ENCODE measurements around the gene TC2N. TPM values are rescaled to one million over a fixed set of nuclear protein-coding genes. Genes with fewer than 3 reads are reported as not detected.
"Not testable (repeated sequence)": the region's sequence is repeated elsewhere in the genome, so short reads cannot be mapped to it uniquely, and the experiment has no call there.

The TC2N gene
- total RNA-seq, 1 donor from 2014 or later = 210 TPM

DNA sequence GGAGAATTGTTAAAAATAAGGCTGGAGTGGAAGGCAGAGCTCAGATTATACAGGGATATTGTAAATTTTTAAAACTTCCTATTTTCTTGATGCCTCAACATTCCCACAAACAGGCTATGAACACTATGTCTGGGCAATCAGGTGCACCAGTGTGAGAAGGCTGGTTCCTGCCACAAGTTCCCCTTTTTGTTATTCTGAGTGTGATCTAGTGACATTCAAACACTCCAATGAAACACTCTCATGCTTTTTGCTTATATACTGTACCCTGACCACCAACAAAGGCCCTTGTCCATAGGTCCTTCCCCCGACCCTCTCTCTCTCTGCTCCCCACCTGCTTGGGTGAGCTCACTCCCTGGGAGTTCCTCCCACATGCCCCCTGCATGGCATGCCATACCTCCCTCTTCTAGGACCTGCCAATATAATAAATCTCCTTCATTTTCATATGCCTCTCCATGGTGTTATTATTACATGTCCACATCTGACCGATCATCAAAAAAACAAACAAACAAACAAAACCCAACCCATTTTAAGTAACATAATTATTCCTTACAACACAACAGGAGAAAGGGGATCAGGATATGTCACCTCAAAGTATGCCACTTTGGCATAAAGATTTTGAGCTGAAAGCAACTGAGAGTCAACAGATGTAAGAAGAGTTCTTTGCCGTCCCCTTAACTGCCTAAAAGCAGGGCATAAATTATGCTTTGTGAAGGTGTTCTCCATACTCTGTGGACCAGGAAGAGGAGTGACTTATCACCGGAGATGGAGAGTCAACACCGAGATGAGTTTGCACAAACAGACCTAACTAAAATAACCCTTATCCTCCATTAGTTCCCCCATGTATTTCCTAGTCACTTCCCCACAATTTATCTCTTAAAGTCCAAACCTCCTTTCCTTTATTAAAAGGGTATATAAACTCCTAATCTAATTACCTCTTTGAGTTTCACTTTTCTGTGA lies 92.9 kb downstream of the TC2N start:
- intact Hi-C loops (cut with micrococcal nuclease) = no loop called here

DNA sequence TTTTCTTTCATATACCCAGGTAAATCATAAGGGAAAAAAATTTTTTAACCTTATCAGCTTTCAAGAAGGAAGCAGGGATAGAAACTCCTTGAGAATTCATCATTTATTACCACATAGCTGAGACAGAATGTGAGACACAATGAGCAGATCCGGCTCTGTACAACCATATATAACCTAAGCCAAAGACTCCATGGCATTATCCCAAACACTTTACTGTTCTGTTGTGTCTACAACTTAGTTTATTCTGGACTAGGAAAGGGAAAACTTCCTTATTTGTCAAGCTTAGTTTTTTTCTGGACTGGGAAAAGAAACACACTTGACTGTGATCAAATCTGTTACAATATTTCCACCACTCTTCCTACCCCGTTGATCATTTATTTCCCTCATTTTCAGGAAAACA lies 97.2 kb downstream of the TC2N start:
- intact Hi-C loops (cut with micrococcal nuclease) = no loop called here

DNA sequence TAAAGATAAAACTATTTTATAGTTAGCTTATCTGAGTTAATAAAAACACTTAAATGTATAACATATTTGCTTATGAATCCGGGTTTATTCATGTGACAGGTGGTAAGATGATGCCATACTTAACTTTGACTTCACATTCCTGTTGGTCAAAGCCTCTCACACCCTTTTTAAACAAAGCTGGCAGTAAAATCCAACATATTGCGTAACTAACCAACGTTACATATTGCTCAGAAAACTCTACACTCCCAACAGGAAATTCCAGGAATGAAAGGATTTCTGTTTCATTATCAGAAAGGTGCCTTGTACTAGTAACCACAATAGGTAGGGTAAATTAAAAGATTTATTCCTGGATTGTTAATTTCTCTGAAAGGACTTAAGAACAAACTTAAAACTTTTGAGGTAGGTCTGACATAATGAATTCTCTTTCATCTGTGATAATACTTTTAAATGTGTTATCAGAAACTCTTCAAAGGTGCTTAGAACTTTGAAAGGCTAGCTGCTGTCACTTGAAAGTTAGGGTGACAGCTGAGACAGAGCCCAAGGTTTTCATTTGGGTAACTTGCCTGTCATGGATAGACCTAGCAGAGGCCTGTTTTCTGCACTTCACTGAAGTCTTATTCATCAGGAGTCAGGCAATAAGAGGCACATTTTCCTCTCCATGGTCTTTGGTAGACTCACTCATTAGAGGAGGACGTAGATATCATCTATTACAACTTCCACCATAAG lies 111.6 kb downstream of the TC2N start:
- intact Hi-C loops (cut with micrococcal nuclease) = no loop called here

DNA sequence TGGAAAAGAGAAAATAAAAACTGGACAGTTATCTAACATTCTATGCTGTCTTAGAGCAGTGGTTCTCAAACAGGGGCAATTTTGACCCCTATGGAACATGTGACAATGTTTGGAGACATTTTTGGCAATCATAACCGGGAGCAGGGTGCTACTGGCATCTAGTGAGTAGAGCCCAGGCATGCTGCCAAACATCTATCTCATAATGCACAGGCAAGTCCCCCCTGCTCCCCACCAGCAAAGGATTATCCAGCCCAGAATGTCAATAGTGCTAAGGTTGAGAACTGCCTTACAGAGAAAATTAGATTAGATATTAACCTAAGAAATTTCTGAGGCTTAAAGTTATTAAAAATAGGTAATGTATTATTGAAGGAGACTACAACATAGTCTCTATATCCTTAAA lies 112.5 kb downstream of the TC2N start:
- intact Hi-C loops (cut with micrococcal nuclease) = no loop called here

DNA sequence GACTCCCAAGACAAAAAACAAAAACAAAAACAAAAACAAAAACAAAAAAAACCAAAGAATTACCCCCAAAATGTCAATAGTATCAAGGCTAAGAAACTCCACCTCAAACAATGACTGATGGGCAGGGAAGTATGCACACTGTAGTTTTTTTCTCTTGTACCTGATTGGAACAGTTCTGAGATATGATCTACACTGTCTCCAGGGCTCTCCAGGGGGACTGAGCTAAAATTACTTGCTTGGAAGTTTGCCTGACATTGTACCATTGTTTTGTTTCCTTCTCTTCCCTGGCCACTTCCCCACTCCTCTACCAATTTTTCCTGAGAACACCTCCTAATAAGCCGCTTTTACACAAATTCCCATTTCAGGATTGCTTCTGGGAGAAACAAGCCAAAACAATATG lies 113.2 kb downstream of the TC2N start:
- intact Hi-C loops (cut with micrococcal nuclease) = no loop called here

DNA sequence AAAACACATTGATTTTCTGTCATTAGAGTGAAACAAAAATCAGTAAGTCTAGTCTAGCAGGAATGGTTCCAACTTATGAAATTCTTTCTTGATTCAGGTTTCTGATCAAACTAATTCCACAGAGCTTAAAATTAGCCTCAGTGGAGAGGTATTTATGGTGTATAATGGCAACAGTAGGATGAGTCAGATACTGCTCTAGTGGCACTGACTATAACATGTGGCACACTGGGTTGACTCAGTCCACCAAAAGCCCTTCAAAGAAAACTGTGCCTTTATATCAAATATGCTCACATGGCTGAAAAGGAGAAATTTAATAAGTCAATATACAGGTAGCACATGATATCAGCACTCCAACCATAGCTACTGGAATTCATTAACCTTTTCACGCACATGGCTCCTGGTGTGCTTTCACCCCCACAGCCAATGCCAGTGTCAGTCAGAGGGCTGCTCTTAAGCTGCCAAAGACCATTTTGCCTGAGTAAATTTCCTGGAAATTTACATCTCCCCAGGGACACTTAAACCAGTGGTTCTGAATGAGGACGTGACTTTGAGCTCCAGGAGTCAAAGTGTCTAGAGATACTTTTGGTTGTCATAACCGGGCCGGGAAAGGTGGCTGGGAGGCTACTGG lies 113.7 kb downstream of the TC2N start:
- intact Hi-C loops (cut with micrococcal nuclease) = no loop called here

DNA sequence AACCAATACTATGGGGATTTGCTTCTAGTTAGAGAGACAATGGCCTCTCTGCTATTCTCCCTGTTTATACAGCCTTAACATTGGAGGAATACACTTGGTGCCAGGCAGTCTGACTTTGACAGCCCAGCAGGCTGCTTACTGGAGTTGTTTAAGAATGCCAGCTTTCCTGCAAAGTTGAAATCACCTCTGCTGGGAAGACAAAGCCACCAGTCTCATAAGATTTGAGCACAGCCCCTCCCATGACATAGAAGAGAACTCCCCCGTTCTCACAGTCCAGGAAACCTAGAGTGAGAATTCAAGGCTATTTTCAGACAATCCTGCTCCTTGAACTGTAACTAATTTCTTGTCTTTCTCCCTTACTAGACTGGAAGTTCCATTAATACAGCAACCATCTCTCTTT lies 114.4 kb downstream of the TC2N start:
- intact Hi-C loops (cut with micrococcal nuclease) = no loop called here

DNA sequence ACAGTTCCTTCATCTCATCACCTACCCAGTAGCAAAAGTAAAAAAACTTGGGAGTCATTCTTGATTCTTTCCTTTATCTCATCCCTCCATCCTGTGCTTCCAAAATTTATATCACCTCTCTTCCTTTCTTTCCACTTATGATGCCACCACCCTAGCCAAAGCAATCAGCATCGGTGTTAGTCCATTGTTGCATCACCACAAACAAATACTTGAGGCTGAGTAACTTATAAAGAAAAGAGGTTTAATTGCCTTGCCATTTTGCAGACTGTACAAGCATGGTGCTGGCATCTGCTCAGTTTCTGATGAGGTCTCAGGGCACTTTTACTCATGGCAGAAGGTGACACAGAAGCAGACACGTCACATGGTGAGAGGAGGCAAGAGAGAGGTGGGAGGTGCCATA lies 115.6 kb downstream of the TC2N start:
- intact Hi-C loops (cut with micrococcal nuclease) = no loop called here

DNA sequence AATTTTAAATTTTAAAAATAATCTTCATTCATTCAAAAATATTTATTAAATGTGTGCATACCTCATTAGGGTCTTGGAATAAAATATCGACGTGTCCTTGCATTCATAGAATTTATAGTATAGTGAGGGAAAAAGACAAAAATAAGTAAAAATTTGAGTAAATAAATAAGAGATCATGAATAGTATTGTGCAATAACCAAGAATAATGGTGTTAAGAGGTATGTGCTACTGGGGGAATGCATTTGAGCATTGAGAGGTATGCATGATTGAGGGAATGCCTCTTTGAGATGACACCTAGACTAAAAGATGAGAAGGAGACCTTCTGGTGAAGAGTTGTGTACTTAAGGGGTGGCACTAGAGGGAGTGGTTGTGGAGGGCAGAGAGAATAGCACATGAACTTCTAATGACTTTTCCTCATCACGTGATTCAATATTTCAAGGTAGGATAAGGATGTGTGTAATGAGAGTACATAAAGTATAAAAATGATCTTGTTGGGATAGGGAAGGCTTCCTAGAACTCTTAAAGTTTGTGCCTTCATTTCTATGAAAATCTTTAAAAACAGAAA lies 116.6 kb downstream of the TC2N start:
- intact Hi-C loops (cut with micrococcal nuclease) = no loop called here

DNA sequence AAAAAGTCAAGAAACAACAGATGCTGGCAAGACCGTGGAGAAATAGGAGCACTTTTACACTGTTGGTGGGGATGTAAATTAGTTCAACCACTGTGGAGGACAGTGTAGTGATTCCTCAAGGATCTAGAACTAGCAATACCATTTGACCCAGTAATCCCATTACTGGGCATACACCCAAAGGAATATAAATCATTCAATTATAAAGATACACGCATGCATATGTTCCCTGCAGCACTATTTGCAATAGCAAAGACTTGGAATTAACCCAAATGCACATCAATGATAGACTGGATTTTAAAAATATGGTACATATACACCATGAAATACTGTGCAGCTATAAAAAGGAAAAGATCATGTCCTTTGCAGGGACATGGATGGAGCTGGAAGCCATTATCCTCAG lies 117.5 kb downstream of the TC2N start:
- intact Hi-C loops (cut with micrococcal nuclease) = no loop called here

DNA sequence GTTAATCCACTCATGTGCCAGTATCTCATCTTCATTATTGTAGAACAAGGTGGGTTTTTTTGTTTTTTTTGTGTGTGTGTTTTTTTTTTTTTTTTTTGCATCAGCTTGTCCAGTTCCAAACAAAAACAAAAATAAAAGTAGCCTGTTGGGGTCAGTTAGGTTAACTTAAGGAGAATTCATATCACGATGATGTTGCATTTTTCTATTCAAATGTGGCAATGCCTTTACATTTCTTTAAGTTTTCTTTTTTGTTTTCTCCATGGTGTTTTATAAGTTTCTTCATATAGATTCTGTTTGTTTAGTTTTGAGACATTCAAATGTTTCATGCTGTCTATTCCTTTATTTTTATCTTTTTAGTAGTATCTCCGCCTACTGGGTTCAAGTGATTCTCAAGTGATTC lies 119.3 kb downstream of the TC2N start:
- intact Hi-C loops (cut with micrococcal nuclease) = no loop called here

DNA sequence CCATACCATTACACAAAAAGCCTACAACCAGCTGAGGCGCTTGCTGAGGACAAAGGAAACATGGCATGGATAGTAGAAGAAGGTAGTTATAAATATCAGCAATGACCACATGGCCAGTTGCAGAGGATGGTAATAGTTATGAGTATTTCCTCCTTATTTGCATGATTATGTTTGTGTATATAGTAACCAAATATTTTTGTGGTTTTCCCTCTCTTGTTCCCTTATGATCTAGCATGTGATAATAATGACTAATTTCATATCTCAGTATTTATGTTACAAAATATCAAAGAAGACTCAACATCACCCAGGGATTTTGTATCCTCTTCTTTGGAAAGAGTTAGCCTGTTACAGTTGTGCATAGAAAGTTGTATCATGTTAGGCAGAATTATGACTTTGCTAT lies 122.0 kb downstream of the TC2N start:
- intact Hi-C loops (cut with micrococcal nuclease) = no loop called here

DNA sequence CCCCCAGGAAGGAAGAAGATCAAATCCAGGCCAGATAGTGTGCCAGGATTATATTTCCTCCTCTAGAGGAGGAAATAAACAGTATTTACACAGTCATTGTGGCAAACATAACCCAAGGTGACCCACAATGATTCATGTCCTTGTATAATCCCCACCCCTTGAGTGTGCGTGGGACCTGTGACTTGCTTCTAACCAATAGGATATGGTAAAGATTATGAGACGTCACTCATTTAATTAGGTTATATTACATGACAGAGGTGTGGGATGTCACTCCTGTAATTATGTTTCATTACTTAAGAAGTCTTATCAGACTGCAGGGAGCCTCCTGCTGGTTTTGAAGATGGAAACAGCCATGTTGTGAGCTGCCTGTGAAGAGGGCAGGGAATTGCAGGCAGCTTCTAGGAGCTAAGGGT lies 123.3 kb downstream of the TC2N start:
- intact Hi-C loops (cut with micrococcal nuclease) = no loop called here

DNA sequence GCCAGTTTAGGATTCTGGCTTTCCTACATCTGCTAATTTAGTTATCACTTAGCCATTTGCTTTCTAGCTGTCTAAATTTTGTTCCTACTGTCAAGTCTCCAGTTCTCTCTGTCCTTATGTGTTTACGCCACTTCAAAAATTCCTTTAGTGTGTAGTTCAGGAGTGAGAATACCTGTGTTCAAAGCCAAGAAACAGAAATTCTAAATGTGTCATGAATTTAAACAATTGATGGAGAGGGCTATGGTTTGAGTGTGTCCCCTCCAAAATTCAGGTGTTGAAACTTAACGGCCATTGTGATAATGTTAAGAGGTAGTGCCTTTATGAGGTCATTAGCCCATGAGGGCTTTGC lies 124.1 kb downstream of the TC2N start:
- intact Hi-C loops (cut with micrococcal nuclease) = no loop called here

DNA sequence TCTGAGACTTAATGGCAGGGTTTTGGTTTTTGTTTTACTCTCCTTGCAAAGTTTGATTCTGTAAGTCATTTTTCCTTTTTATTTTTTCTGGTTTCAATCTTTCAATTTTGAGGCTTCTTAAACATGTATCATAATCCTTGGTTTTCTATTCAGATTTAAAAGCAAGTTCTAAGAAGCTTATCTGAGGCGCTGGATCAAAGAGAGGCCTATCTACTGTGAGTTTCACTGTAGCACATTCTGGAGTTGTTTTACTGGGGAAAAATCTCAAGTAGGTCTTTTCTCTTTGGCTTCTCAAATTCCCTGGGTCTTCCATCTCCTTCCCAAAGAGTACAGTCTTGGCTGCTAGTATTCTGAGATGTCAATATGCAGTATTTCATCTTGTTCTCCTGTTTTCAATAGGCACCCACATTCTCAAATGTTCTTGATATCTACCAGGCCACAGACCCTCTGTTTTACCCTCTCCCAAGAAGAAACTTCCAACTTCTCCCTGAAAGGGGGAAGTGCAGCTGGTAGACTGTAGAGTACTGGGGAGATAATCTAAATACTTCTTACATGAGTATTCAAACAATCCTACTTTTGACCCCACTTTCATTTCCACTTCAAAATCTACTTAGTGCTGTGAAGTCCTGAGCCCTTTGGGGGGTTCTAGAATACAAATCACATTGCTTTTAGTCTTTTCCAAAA lies 124.6 kb downstream of the TC2N start:
- intact Hi-C loops (cut with micrococcal nuclease) = no loop called here

DNA sequence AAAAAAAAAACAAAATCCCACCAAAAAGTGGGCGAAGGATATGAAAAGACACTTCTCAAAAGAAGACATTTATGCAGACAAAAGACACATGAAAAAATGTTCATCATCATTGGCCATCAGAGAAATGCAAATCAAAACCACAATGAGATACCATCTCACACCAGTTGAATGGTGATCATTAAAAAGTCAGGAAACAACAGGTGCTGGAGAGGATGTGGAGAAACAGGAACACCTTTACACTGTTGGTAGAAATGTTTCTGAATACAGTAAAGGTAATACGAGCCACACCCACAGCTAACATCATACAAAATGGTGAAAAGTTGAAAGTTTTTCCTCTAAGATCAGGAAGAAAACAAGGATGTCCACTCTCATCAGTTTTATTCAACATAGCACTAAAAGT lies 127.5 kb downstream of the TC2N start:
- intact Hi-C loops (cut with micrococcal nuclease) = not testable (repeated sequence)

DNA sequence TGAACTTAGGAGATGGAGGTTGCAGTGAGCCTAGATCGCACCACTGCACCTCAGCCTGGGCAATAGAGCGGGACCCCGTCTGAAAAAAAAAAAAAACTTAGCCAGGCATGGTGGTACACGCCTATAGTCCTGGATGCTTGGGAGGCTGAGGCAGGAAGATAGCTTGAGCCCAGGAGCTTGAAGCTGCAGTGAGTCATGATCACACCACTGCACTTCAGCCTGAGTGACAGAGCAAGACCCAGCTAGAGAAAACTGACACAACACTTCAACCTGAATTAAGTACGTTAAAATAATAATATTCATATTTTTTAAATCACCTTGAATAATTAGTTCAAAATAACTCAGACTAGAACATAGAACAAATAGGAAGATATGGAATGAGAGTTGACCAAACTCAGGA lies 129.7 kb downstream of the TC2N start:
- intact Hi-C loops (cut with micrococcal nuclease) = no loop called here

DNA sequence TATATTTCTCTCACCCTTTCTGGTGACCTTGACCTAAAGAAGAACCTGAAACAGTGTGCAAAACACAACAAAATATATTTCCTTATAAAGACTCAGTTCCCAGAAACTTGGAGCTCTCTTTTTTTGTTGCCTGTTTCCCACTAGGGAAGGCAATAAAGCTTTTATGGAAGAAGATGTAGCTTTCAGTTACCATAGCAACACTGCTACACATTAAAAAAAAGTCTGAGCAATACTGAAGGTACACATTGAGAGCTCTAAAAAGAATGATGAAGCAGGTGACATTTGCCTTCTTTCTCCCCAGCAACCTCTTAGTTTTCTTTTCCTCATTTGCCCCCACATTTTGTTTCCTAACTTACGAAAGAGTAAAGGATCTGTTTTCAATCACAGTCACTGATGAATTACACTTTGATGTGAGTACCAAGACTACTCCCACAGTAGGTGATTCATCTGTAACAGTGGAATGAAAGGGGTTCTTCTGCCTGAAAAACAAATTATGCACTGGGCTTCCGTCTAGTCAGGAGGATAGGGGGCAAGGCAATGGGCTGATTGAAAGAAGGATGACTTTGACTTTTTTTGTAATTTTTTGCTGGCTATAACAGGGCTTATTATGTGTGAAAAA lies 134.4 kb downstream of the TC2N start:
- intact Hi-C loops (cut with micrococcal nuclease) = no loop called here

DNA sequence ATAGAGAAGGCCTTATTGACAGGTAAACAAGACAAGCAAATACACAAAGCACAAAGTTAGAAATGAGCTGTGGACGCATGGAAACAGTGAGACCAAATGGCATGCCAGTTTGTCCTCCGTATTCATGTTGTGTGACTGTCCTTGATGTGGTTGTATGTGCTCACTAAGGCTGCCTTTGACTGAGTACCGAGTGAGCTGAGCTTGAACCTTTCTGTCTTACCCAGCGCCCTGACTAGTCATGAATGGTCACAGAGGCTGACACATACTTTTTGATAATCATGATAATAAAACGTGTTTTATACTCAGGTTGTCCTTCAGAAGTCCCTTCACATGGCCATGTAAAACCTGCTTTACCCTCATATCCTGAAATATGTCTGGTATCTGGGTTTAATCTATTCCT lies 134.9 kb downstream of the TC2N start:
- intact Hi-C loops (cut with micrococcal nuclease) = no loop called here

DNA sequence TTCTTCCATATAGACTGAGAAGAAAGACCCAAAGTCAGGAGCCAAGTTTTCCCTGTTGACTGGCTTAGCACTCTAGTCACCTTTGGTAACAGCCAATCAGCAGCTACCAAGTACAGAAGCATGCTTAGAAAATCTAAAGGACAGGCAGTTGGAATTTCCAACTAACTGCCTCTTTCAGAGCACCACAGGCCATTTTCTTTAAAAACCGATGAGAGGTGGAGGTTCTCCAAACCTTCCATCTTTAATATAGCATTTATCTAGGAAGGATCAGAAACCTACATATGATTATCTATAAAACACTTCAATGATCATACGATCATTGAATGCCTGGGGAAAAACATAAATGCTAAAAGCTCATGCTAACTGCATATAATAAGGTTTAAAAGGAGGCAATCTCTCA lies 135.3 kb downstream of the TC2N start, which contains the start of gene CATSPERB:
Gene CATSPERB, minus strand, starts transcription at position 101 of the 400 bp plus-strand sequence. CDS start 2,607 bp downstream, outside the sequence.
- intact Hi-C loops (cut with micrococcal nuclease) = no loop called here

DNA sequence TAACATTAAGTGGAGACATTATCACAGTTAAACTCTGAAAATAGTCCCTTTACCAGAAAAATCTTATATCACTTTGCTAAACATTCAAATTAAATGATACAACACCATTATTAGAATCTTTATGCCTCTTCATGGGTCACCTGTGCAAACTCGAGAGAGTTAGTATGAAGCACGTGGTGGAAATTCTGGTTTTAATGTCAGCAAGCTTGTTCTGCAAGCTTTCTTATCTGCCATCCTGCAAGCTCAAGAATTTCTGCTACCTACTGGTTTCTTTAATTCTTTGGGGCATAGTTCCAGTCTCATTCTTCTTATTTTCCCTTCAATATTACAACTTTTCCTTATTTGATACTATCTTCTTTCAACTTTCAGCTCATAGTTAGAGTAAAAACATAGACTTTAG lies 136.3 kb downstream of the TC2N start:
- intact Hi-C loops (cut with micrococcal nuclease) = no loop called here

All from T-helper 2 cell treated with Interferon-gamma antibody and Interleukin-4, amounts not matched to agents 100 ng/mL and 5 ng/mL, for 36 hours (primary cell).